Activated CD8-positive, alpha-beta T cell treated with anti-CD3 and anti-CD28 coated beads for 36 hours (primary cell): Measurements from ENCODE around the gene CYBRD1. TPM values are rescaled to one million over a fixed set of nuclear protein-coding genes. Genes with fewer than 3 reads are reported as not detected.
"Not testable (repeated sequence)": the region's sequence is repeated elsewhere in the genome, so short reads cannot be mapped to it uniquely, and the experiment has no call there.

Source experiments
- ATAC-seq: fragments of 200-7000 bp; cut with Tn5 transposase; one replicate; pipeline ENCODE4 v1.10.0; 2021; ENCODE audit warnings: mild to moderate bottlenecking, moderate library complexity
- CTCF ChIA-PET: fragments of 350-600 bp; sonication (Branson Sonifier 250); formaldehyde crosslinking; loops from one replicate; lab custom pipeline; 2021; ENCODE audit warnings: antibody characterized with exemption; lab: Charles Lee
- POLR2A ChIA-PET: fragments of 350-600 bp; sonication (Branson Sonifier 250); formaldehyde crosslinking; loops from one replicate; lab custom pipeline; 2021; ENCODE audit warnings: antibody characterized with exemption; lab: Charles Lee
- DNase-seq: peaks from one replicate; pipeline ENCODE4 v3.0.0-alpha.2; 2020
- H3K27ac Mint-ChIP-seq: one replicate; pipeline ENCODE4 v1.8.0; 2021; ENCODE audit warnings: mild to moderate bottlenecking, mixed read lengths
- H3K27me3 Mint-ChIP-seq: one replicate; pipeline ENCODE4 v1.8.0; 2021; ENCODE audit warnings: mixed read lengths
- H3K36me3 Mint-ChIP-seq: one replicate; pipeline ENCODE4 v1.8.0; 2021; ENCODE audit warnings: low read depth, mixed read lengths
- H3K4me1 Mint-ChIP-seq: one replicate; pipeline ENCODE4 v1.8.0; 2021; ENCODE audit warnings: low read depth, mixed read lengths
- H3K4me3 Mint-ChIP-seq: one replicate; pipeline ENCODE4 v1.8.0; 2021; ENCODE audit warnings: mild to moderate bottlenecking, moderate library complexity, mixed read lengths
- H3K9me3 Mint-ChIP-seq: one replicate; pipeline ENCODE4 v1.8.0; 2021; ENCODE audit warnings: mixed read lengths
- CTCF ChIP-seq: fragments of 200-600 bp; IDR thresholded peaks from one replicate; pipeline ENCODE4 v1.8.0; 2022; ENCODE audit warnings: antibody characterized with exemption, mild to moderate bottlenecking
- intact Hi-C: fragments of 100-400 bp; cut with micrococcal nuclease; formaldehyde crosslinking; loops from one replicate; pipeline ENCODE4 v1.10.0; 2022
- total RNA-seq, 2 experiments: library from RNA; stranded (reverse); gene quantifications; one replicate each; pipeline ENCODE4 v1.2.3, GENCODE V29; 2021

The CYBRD1 gene
- total RNA-seq, 2 experiments from 2014 or later = 0.79 to 1.2 TPM

GRCh38 chr2:171487803-171488259 lies 34.4 kb upstream of the CYBRD1 start:
- intact Hi-C loops = no loop called here
- Mint-ChIP-seq H3K27ac (no peak overlapping the region), H3K27me3 (no peaks in the 10 kb centered on the region), H3K4me3 (no peak overlapping the region), H3K36me3 (peaks cover 21% of the 10 kb centered on the region), H3K9me3 (peaks cover 7% of the 10 kb centered on the region), H3K4me1 (peaks cover 9% of the 10 kb centered on the region)
- ChIA-PET POLR2A (interaction anchor here (1.2 kb wide), 1 partner anchor 33 kb away, joined by 3 read pairs; no protein-coding TSS in a partner anchor), CTCF (no interaction called here)
- no peak for TF ChIP-seq CTCF
- ATAC-seq (no peak), DNase-seq (no peak)

GRCh38 chr2:171490577-171490976 lies 31.7 kb upstream of the CYBRD1 start:
- peaks cover 7% of the 10 kb centered on the region for H3K9me3 Mint-ChIP-seq
- H3K4me3 Mint-ChIP-seq = no peak overlapping the region
- intact Hi-C loops = no loop called here
- no peak for TF ChIP-seq CTCF
- peaks cover 12% of the 10 kb centered on the region for H3K36me3 Mint-ChIP-seq
- no peaks in the 10 kb centered on the region for H3K4me1 Mint-ChIP-seq
- POLR2A ChIA-PET = interaction anchor here (0.6 to 0.7 kb wide), 2 partner anchors 51 to 550 kb away, joined by 3 read pairs; no protein-coding TSS in a partner anchor
- no peak overlapping the region for H3K27ac Mint-ChIP-seq
- ATAC-seq (no peak), DNase-seq (no peak)
- H3K27me3 Mint-ChIP-seq = no peaks in the 10 kb centered on the region
- CTCF ChIA-PET = no interaction called here

- Mint-ChIP-seq H3K9me3 (peaks cover 7% of the 10 kb centered on the region), H3K36me3 (peaks cover 11% of the 10 kb centered on the region), H3K27me3 (no peaks in the 10 kb centered on the region), H3K4me3 (no peak overlapping the region), H3K27ac (no peak overlapping the region), H3K4me1 (no peaks in the 10 kb centered on the region)
- CTCF ChIA-PET = no interaction called here
- intact Hi-C loops = no loop called here
- TF ChIP-seq CTCF = no peak
- POLR2A ChIA-PET = interaction anchor here (0.6 kb wide), 1 partner anchor 549 kb away, joined by 3 read pairs; no protein-coding TSS in a partner anchor
- DNase-seq = no peak
- ATAC-seq = no peak
Measured at GRCh38 chr2:171491292-171491691, 31.0 kb upstream of the CYBRD1 start.

GRCh38 chr2:171492664-171493063 lies 29.6 kb upstream of the CYBRD1 start:
- H3K36me3 Mint-ChIP-seq = peaks cover 12% of the 10 kb centered on the region
- H3K27ac Mint-ChIP-seq = no peak overlapping the region
- no peak overlapping the region for H3K4me3 Mint-ChIP-seq
- CTCF ChIA-PET = no interaction called here
- H3K9me3 Mint-ChIP-seq = peaks cover 12% of the 10 kb centered on the region
- no peaks in the 10 kb centered on the region for H3K27me3 Mint-ChIP-seq
- TF ChIP-seq CTCF = no peak
- no peaks in the 10 kb centered on the region for H3K4me1 Mint-ChIP-seq
- POLR2A ChIA-PET = no interaction called here
- no peak for DNase-seq
- no peak for ATAC-seq
- intact Hi-C loops = no loop called here

DNA sequence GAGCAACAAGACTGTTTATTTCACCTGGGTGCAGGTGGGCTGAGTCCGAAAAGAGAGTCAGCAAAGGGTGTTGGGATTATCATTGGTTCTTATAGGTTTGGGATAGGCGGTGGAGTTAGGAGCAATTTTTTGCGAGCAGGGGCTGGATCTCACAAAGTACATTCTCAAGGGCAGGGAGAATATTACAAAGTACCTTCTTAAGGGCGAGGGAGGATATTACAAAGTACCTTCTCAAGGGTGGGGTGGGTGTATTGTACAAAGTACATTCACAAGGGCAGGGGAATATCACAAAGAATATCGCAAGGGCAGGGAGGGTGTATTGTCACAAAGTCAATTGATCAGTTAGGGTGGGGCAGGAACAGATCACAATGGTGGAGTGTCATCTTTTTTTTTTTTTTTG lies 24.6 kb upstream of the CYBRD1 start:
- H3K27me3 Mint-ChIP-seq, H3K9me3 Mint-ChIP-seq, intact Hi-C loops, H3K27ac Mint-ChIP-seq, H3K4me1 Mint-ChIP-seq, POLR2A ChIA-PET, DNase-seq, ATAC-seq, H3K4me3 Mint-ChIP-seq, H3K36me3 Mint-ChIP-seq, CTCF ChIA-PET: not testable (repeated sequence)
